GM18517 (cell line): ENCODE results near the gene KCNQ1.

Experiments
- ATAC-seq: cut with Tn5 transposase; IDR thresholded peaks from one replicate; pipeline ENCODE4 v1.9.1; 2021; ENCODE audit warnings: mild to moderate bottlenecking, moderate library complexity; ENCODE audit not compliant: unreplicated experiment

KCNQ1 gene

GRCh38 chr11:2410616-2411015 is 34.2 kb upstream of the KCNQ1 start:
- no peak for ATAC-seq

DNA sequence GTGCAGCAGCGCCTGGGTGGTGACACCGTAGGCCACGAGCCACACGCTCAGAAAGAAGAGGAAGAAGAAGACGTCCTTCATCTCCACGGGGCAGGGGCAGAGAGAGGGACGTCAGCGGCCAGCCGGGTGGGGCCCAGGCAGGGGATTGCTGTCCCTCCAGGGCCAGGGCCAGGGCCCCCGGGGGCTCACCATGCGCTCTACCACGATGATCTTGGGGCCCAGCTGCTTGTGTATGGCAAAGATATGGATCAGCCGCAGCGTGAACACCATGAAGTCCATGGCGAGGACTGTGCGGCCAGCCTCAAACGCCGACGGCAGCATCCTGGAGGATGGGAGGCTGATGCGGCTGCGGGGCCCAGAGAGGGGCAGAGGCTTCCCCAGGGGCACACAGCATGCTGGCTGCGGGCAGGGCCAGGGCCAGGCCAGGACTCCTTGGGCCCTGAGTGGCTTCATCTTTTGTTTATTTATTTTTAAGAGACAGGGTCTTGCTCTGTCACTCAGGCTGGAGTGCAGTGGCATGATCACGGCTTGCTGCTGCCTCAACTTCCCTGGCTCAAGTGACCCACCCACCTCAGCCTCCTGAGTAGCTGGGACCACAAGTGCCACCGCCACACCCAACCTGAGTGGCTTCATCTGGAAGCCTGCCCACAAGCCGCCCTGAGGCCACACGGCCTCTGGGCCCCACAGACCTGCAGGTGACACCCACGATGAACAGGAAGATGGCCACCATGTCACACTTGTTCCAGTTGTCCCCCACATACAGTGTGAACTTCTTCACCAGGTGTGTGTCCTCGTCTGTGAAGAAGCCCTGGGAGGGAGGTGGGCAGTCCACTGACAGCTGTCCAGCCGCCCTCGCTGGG is 33.1 kb upstream of the KCNQ1 start:
- no peak for ATAC-seq

- no peak for ATAC-seq
Measured at GRCh38 chr11:2412323-2412722, 32.5 kb upstream of the KCNQ1 start.

DNA sequence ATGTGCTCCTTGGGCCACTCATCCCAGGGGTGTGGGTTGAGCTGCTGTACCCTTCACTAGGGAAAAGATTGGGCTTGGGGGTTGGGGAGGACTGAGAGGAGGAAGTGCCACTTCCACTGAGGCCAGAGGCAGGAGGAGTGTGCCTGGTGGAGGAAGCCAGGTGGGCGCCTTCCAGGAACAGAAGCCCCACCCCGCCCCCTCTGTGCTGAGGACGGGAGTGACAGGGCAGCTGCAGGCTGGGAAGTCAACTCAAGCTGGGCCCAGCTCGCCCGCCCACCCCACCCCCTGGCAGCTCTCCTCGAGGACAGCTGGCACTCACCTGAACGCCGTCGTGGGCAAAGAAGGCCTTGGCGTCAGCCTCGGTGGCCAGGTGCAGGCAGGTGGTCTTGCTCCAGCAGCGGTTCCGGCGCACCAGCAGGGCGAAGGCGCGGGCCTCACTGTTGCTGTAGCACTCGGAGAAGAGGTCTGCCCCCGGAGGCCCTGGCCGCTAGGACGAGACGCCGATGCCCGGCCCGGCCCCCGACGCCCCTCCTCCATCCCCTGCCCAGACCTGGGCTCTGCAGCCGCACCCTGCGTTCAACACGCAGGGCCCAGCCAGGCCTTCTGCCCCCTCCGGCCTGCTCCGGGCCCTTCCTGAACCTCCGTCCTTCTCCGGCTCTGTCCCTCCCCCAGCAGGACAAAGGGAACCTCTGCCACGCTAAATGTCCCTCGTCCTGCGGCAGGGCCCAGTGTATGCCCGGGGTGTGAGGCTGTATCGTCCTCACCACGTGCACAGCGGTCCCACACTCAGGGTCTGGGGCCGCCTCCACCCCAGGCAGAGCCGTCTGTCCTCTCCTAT is 30.8 kb upstream of the KCNQ1 start:
- ATAC-seq = no peak

- no peak for ATAC-seq
Measured at GRCh38 chr11:2414616-2415015, 30.2 kb upstream of the KCNQ1 start.

GRCh38 chr11:2415171-2415570 is 29.6 kb upstream of the KCNQ1 start:
- ATAC-seq = no peak

- no peak for ATAC-seq
Measured at GRCh38 chr11:2415601-2416380, 29.0 kb upstream of the KCNQ1 start.

DNA sequence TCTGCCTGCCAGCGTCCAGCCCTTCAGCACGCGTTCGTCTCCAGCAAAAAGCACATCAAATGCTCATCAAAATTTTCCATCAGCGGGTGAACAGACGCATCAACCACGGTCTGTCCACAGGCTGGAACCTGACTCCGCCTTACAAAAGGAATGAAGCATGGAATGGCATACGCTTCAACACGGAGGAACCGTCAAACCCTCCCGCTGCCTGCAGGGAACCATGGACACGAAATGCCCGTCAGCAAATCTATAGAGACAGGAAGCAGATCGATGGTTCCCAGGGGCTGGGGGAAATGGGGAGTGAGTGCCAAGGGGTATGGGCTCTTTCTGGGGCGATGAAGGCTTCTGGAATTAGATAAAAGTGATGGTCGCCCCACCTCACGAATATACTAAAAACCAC is 28.0 kb upstream of the KCNQ1 start:
- ATAC-seq = no peak

DNA sequence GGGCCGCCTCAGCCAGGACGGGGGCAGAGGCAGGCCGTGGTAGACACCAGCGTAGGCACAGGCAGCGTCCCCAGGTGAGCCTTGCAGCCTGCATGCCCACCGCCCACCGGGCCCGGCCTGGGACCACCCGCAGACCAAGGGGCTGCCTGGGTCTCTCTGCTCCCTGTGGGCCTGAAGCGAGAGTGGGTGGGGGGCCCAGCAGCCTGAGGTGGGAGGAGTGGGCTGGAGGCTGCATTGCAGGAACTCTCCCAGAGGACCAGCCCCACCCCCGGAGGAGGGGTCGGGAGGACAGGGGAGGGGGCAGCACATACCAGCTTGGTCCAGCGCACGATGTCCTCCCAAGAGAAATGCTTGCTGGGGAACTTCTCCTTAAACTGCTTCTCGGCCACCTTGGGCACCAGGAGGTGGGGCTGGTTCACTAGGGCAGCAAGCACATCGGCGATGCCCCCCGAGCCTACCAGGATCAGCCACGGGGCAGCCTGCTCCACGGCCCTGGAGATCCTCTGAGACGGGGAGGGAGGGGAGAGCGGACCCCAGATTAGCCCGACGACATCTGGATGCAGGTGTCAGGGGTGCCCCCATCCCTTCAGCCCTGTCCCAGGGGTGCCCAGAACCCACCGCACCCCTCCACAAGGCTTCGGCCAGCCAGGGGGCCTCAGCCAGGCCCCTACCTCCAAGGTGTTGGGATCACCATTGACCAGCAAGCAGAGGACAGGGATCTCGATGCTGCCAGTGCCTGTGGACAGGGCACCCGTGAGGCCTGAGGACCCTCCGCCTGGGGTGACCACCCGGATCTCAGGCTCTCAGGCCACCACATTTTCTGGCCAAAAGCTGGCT is 26.7 kb upstream of the KCNQ1 start:
- ATAC-seq = no peak

DNA sequence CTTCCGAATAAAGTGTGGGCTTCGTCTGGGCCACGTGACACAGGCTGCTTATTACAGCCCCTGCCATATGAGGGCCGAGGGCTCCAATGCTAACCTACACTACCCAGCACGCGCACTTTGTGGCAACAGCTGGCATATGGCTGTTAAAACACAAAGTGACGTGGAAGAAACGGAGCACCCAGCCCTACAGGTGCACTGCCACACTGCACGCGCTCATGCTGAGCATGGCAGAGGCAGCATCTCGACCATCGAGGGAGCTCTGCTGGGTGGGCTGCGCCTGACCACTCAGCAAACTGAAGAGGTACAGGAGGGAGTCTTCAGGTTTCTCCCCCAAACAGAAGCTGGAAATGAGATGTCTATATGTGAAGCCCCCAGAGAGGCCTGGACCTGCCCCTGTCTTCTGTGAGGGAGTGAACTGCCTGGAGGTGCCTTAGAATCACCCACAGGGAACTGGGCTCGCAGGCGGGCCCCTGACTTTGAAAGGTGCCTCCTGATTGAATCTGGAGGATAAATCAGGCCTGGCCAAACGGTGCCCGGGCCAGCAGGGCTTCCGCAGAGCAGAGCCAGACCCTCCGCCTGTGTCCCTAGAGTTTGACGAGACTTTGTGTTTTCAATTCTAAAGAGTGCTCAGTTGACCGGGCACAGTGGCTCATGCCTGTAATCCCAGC is 26.0 kb upstream of the KCNQ1 start:
- ATAC-seq = no peak

- no peak for ATAC-seq
Measured at GRCh38 chr11:2419638-2420501, 24.9 kb upstream of the KCNQ1 start.

DNA sequence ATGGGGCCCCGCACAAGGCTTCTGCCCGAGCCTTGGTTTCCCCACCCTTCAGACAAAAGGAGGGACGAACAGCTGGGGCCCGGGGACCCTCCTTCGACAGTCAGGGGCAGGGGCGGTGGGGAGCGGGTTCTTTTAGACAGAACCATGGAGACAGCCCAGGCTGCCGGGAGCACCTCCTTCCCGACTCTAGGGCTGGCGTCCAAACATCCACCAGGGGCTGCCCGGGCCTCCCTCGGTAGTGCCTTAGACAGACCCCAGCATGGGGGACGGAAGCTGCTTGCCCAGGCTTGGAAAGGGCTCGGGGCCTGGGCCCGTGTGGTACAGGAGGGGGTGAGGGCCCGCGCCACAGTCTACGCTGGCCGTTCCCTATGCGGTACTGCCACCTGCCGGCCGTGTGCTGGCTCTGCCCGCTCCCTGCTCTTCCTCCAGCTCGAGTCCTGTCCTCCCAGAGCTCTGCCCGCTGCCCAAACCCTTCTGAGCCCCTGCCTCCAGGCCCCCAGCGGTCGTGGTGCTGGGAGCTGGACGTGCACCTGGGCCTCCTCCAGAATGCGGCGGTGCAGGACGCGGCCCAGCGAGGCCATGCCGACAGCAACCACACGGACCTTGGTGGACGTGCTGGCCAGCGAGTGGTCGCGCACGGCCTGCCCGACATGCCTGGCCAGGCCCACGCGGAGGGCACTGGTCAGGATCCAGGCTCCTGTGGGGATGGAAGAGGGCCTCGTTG is 24.1 kb upstream of the KCNQ1 start:
- no peak for ATAC-seq

- no peak for ATAC-seq
Measured at GRCh38 chr11:2421226-2421994, 23.4 kb upstream of the KCNQ1 start.

GRCh38 chr11:2421996-2422395 is 22.8 kb upstream of the KCNQ1 start:
- ATAC-seq = no peak

GRCh38 chr11:2422461-2423156 is 22.2 kb upstream of the KCNQ1 start:
- no peak for ATAC-seq

- no peak for ATAC-seq
Measured at GRCh38 chr11:2423157-2424025, 21.4 kb upstream of the KCNQ1 start.
